Pulmonary artery endothelial cell (primary cell): Measurements from ENCODE around the gene SPATA2L. TPM values are rescaled to one million over a fixed set of nuclear protein-coding genes. Genes with fewer than 3 reads are reported as not detected.
"Not testable (repeated sequence)": the region's sequence is repeated elsewhere in the genome, so short reads cannot be mapped to it uniquely, and the experiment has no call there.

Experiments used
- DNase-seq: peaks from one replicate; pipeline ENCODE4 v3.0.0-alpha.2; 2011; ENCODE audit warnings: low read depth, low spot score
- total RNA-seq: library from RNA; depleted of rRNA; stranded (reverse); fragments of >200 nt; gene quantifications from 2 replicates; pipeline ENCODE4 v1.2.3, GENCODE V29; 2014

SPATA2L gene
- total RNA-seq, 1 donor from 2014 or later, result 16.3 TPM

DNA sequence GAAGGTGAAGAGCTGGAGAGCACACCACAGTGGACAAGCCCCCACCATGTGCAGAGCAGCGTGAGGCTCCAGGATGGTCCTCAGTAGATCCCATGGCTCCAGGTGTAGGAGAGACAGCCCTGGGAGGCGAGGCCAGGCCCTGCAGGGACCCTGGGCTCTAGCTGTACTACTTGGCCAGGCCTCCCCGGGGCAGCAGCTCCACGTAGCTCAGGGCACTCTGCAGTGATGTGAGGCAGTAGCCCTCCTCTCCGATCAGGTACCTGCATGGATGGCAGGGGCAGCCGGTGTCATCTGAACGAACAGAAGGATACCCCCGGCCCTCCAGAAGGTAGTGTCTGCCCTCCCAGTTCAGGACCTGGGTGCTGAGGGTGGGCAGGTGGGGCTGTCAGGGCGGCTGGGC is 6.2 kb upstream of the SPATA2L start:
- no peak for DNase-seq

DNA sequence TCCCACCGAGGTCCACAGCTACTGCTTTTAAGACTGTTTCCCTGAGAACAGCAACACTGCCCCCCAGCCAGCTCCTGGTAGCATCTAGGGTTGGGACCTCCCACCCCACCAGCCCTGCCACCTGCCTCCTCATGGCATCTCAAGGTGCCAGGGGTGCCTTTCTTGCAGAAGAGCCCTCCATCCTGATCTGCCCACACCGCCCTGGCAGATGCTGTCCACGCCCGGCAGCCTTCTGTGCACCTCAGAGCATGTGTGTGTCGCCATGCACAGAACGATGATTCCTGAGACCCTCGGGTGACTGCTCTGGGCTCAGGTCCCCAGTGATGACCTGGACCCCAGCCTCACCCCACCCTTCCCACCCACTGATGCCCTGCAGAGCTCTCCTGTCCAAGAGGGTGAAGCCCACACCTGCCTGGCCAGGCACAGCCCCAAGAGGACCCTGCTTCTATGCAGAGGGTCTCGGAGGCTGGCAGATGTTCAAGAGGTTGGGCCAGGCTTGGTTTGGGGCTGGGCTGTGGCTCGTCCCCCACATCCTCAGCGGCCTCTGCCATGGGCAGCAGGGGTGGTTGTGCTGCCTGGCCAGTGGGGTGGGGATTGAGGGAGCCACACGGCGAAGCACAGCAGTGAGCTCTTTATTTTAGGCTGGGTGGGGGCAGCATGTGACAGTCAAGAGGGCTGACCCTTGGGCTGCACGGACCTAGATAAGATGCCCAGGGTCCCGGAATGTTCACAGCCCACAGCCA is 5.2 kb upstream of the SPATA2L start:
- no peak for DNase-seq

DNA sequence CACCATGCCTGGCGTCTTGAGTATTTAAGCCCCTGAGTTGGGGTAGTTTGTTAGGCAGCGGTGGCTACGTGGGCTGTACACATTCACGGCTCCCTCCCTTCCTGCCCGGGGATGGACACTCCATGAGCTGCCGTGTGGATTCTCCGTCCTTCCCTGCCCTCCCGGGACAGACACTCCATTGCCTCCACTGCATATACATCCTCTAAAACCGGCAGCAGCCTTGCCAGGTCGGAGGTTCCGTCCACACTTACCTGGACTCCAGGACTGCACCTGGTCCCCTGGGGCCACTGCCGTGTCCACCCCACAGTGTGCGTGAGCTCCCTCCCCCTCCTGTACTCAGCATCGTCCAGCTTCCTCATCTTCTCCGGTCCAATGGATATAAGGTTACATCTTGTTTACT is 3.5 kb upstream of the SPATA2L start:
- DNase-seq, result no peak

DNA sequence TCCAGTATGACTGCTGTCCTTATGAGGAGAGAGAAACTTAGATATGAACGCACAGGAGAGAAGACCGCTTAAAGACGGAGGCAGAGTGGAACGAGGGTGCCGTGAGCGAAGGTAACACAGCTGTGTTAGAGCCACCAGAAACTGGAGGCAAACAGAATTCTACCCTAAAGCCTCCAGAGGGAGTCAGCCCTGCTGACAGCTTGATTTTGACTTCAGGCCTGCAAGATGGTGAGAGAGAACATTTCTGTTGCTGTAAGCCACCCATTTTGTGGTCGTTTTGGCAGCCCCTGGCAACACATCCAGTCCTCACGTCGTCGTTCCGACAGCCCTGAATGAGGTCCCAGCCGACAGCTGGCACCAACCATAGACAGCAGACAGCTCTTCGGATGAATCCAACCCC is 2.8 kb upstream of the SPATA2L start:
- DNase-seq, result no peak

DNA sequence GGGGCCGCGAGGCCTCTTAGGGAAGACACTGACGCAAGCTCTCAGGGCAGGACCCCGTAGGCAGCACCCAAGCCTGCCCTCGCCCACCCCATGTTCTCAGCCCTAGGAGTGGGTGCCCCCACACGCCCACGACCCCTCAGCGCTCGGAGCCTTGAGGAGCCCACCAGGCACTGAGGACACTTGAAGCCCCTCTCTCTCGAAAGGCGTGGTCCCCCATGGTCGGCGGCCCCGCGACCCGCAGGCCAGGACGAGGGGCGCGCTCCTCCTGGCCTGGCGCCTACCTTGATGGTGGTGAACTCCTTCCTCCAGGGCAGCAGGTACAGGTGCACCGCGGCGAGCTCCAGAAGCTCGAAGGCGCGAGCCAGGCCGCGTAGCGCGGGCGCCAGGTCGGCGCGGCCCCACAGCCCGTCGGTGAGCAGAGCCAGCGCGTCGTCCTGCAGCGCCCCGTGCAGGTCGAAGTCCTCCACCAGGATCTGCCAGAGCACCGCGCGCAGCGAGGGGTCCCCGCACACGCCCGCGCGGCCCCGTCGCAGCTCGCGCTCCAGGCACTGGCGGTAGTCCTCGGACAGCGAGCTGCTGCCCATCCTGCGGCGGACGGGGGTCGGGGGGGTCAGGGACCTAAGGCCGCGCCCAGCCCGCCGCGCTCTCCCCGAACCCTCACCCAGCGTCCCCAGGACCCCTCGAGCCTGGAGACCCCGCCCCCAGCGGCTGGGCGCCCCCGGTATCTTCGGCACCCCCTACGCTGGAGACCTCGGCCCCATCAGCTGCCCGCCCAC is 668 bp downstream of the SPATA2L start:
- no peak for DNase-seq

DNA sequence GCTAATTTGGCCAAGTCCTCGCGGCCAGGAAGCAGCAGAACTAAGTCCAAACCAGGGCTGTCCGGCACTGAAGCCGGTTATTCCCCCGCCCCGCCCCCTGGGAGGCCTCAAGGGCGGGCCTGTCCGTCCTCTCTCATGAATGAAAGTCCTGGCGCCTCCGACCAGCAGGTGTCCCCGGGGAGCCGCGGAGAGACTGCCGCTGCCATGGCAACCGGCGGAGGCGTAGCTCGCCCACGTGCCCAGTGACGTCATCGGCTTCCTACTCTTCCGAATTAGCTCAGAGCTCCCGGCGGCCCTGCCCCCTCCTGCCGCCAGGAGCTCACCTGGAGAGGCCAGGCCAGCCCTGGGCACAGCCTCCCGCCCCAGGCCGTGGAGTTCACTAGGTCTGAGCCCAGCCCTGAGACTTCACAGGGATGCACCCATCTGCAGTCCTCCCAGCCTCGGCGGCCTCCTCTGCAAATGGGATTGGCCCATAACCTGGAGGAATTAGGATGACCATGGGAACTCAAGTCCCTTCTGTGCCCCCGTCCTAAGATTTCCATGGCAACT is 1.3 kb downstream of the SPATA2L start:
- peak; percentile 89 for DNase-seq

DNA sequence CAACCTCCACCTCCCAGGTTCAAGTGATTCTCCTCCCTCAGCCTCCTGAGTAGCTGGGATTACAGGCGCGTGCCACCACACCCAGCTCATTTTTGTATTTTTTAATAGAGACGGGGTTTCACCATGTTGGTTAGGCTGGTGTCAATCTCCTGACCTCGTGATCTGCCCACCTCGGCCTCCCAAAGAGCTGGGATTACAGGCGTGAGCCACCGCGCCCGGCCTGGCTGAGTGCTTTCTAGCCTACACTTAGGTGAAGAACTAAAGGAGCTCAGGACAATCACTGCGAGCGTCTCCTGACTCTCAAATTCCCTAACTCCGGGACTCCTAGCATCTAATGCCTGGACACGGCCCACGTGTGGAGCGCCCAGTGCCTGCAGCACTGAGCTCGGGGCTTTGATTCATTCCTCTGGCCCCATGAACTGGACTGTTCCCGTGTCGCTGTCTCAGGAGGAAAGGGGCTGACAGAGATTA is 1.8 kb downstream of the SPATA2L start:
- not testable (repeated sequence) for DNase-seq

DNA sequence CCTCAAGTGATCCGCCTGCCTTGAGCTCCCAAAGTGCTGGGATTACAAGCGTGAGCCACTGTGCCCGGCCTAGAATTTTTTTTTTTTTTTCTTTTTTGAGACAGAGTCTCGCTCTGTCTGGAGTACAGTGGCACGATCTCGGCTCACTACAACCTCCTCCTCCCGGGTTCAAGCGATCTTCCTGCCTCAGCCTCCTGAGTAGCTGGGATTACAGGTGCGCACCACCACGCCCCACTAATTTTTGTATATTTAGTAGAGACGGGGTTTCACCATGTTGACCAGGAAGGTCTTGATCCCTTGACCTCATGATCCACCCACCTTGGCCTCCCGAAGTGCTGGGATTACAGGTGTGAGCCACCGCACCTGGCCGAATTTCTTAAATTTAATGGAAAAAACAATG is 2.8 kb downstream of the SPATA2L start:
- not testable (repeated sequence) for DNase-seq

DNA sequence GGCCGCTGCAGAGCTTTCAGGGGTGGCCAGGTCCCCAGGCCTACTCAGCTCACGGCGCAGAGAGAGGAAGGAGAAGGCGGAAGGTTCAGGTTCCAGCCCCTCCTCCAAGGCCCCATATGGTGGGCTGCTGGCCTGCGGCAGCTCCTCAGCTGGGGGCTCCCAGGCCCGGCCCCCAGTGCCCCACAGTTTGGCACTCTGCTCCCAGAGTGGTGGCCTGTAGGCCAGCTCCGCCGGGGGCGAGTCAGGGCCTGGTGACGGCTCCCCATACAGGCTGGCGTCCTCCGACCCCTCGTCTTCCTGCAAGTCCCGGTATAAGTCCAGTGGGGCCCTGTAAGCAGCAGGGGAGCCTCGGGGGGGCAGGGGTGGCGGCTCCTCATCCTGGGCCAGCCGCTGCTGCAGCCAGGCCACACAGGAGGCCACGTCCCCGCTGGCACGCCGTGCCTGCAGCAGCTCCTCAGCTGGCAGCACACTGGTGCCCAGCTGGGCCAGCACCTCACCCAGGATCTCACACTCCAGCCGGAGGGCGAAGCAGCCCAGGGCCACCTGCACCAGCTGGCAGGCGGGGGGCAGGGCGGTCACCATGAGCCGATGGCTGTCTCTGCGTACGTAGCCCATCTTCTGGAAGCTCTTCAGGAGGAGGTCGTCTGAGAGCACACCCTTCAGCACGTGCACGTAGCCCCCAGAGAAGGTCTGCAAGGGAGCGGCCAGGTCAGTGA is 3.7 kb downstream of the SPATA2L start:
- no peak for DNase-seq

DNA sequence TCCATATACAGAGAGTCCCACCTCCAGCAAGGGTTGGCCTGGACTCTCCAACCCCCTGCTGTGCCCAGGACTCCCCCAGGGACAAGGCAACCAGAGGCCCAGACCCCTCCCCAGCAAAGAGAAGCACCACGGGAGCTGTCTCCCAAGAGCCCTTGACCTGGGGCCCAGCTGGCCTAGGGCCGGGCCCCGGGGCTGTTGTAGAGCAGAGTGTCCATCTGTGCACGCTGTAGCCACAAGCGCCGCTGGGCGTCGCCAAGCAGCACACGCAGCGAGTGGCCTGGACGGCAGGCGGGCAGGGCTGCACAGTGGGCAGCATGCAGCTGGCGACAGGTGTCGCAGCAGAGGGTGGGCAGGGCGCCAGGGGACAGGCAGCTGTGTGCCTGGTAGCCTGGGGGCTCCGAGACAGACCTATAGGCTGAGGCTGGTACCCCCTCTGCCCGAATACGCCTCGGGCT is 4.3 kb downstream of the SPATA2L start:
- DNase-seq, result no peak

DNA sequence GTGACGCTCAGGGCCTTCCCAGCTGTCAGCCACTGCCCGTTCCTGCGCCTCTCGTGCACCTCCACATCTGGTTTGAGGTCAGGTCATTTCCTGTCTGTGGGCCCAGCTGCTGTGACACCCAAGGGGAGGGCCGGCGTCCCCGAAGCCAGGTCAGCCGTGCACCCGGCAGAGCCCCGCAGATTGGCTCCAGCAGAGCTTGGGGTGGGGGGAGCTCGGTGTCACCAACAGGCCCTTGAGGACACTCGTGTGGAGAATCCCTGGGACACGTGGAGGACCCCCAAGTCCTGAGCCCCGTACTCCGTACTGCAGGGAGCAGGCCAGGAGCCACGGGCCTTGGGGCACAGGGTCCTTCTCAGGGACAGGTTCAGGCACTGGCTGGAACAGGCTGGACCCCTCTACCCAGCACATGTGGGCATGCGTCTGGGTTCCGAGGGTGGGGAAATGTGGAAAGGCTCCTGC is 4.8 kb downstream of the SPATA2L start:
- DNase-seq, result no peak

DNA sequence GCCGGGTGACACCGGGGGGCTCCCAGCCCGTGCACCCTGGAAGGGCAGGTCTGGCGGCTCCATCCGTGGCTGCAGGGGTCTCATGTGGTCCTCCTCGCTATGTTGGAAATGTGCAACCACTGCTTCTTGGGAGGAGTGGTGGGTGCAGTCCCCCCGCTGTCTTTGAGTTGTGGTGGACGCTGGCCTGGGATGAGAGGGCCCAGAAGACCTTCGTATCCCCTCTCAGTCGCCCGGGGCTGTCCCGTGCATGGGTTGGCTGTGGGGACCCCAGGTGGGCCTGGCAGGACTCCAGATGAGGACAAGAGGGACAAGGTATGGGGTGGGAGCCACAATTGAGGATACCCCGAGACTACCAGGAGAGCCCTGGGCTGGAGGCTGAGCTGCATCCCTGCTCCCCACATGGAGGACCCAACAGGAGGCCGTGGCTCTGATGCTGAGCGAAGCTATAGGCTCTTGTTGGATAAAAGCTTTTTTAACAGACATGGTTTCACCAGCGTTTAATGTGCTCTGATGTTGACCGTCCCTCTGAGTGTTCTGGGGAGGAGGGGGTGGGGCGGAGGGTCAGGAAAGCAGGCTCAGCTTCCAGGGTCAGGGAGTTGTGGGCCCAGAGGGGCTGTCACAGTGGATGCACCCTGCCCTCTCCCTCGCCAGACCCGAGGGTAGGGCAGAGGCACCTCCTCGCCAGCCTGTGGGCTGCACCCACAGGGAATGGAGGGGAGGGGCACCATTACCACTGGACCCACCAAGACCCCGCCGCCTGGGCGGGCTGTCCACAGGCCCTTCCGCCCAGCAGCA is 5.4 kb downstream of the SPATA2L start:
- no peak for DNase-seq

DNA sequence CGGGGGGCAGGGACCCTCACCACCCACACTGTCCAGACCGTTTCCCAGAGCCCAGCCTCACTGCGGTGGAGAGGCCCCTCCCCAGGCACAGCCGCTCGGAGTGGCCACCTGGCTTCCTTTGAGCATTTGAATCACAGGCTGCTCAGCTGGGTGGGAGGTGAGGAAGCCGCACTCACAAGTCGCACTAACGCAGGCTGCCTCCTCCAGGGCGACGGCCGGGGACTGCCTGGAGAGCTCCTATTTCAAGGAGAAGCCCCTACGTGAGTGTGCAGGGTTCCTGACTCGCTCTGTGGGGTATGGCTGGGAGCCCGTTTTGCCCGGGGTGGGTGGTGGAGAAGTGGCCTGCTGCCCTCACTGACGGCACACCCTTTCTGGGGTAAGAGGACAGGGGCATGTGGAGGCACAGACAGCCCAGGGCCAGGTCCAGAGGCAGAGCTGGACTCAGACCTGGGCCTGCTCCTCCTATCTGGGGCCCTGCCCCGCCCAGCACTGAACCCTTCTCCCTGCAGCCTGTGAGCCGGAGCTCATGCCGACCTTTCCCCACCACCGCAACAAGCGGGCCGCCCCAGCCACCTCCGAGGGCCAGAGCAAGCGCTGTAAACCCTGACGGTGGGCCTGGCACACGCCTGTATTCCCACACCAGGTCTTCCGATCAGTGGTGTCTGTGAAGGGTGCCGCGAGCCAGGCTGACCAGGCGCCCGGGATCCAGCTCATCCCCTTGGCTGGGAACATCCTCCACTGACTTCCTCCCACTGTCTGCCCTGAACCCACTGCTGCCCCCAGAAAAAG is 6.2 kb downstream of the SPATA2L start:
- no peak for DNase-seq

DNA sequence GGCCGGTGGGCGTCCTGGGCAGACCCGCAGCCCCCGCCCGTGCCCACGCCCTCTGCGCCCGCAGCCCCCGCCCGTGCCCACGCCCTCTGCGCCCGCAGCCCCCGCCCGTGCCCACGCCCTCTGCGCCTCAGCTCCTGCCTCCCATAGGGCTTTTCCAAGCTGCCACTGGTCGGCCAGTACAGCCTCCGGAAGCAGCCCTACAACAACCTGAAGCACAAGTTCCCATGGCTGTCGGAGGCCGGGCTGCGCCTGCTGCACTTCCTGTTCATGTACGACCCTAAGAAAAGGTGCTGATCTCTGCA is 6.8 kb downstream of the SPATA2L start:
- DNase-seq, result not testable (repeated sequence)

DNA sequence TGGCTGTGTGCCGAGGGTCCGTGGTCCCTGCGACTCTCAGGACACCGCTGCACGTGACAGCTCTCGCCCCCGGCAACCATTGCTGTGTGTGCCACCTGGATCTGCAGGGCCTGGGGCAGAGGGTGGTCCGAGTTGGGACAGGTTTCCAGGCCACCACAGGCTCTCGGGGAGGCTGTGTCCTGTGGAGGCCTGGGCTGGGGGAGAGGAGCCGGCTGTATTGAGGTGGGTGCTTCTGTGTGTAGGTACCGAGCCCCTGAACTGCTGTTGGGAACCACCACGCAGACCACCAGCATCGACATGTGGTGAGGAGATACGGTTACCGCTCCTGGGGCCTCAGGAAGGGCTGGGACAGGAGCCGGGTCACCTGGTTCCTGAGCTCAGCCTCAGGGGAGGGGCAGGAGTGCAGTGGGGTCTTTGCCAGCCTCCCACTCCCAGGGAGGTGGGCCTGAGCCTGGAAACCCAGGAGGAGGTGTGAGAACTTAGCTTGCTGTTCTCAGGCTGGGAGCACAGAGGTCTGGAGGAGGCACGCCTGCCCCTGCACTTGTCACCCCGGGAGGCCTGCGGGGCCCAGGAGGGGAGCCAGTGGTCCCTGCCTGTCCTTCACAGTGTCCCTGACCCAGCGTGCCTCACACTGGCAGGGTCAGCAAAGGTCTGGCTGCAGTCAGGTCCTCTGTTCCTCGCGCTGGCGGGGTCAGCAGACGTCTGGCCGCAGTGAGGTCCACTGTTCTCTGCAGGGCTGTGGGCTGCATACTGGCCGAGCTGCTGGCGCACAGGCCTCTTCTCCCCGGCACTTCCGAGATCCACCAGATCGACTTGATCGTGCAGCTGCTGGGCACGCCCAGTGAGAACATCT is 7.3 kb downstream of the SPATA2L start:
- no peak for DNase-seq

DNA sequence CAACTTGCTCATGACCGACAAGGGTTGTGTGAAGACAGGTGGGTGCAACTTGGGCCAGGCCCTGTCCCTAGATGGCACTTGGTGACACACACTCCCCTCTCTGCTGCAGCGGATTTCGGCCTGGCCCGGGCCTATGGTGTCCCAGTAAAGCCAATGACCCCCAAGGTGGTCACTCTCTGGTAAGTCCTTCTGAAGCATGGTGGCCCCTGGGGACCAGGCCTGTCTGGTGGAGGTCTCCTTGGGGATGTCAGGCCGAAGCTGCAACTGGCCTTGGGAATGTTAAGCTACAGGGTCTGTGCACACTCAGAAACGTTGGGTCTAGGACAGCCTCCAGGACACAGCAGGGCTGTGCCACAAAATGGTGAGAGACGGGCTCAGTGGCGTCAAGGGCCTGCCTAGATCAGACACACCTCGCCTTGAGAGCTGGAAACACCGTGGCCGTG is 8.2 kb downstream of the SPATA2L start:
- DNase-seq, result no peak

DNA sequence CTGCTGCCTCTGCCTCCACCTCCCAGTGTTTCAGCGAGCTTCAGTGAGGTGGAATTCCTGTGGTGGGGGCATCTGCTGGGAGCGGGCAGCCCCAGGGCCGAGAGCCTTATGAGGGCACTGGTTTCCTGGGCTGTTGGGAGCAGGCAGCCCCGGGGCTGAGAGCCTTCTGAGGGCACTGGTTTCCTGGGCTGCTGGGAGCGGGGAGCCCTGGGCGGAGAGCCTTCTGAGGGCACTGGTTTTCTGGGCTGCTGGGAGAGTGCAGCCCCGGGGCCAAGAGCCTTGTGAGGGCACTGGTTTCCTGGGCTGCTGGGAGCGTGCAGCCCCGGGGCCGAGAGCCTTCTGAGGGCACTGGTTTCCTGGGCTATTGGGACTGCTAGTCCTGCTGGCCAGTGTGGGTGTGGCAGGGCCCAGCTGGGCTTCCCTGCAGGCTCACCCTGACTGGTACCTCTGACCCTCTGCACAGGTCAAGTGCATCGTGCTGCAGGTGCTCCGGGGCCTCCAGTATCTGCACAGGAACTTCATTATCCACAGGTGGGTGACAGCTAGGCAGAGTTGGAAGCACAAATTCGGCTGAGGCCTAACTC is 9.4 kb downstream of the SPATA2L start:
- DNase-seq, result no peak

DNA sequence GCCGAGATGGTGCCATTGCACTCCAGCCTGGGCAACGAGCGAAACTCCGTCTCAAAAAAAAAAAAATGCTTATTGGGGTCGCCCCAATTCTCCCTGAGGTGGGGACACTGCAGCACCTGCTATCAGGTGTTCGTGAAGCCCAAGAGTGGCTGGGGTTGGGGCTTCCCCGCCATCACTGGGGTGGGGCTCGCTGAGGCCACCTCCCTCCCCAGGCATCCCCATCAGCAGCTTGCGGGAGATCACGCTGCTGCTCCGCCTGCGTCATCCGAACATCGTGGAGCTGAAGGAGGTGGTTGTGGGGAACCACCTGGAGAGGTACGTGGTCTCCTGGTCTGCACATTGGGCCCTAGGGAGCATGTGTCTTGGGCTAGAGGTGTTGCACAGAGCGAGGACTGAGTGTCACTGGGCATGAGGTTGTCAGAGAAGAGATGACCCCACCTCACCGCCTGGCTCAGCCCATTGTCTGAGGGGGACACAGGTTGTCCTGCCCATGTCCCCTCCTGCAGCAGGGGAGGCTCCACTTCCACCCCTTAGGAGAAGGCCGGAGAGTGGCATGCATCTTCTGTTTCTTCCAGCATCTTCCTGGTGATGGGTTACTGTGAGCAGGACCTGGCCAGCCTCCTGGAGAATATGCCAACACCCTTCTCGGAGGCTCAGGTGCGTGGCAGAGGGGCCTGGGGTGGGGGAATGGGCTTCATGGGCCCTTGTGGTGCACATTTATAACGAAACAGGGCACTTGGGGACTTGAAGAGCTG is 10.1 kb downstream of the SPATA2L start:
- no peak for DNase-seq
